Effector memory CD4-positive, alpha-beta T cell (primary cell): Measurements from ENCODE around the gene PPARGC1A.

Source experiments
- DNase-seq, 3 donors: peaks; one replicate each; pipeline ENCODE4 v3.0.0-alpha.2; 2020
- H3K27ac ChIP-seq: 2 replicates; pipeline ENCODE4 v1.7.0; 2013; ENCODE audit warnings: mild to moderate bottlenecking, low read length, moderate library complexity; ENCODE audit not compliant: insufficient read depth, poor library complexity, severe bottlenecking
- H3K27me3 ChIP-seq: replicated peaks from 2 replicates; pipeline ENCODE4 v1.7.0; 2013; ENCODE audit warnings: mild to moderate bottlenecking, low read length; ENCODE audit not compliant: insufficient read depth, control insufficient read depth, poor library complexity, severe bottlenecking
- H3K36me3 ChIP-seq: 2 replicates; pipeline ENCODE4 v1.7.0; 2013; ENCODE audit warnings: mild to moderate bottlenecking, low read length, moderate library complexity; ENCODE audit not compliant: control insufficient read depth, insufficient read depth
- H3K4me1 ChIP-seq: 2 replicates; pipeline ENCODE4 v1.7.0; 2013; ENCODE audit warnings: low read length, mild to moderate bottlenecking; ENCODE audit not compliant: control insufficient read depth, insufficient read depth, poor library complexity, severe bottlenecking
- H3K4me3 ChIP-seq: 2 replicates; pipeline ENCODE4 v1.7.0; 2013; ENCODE audit warnings: low read length, low read depth, mild to moderate bottlenecking; ENCODE audit not compliant: insufficient read depth, poor library complexity, severe bottlenecking
- H3K9me3 ChIP-seq: 2 replicates; pipeline ENCODE4 v1.7.0; 2013; ENCODE audit warnings: mild to moderate bottlenecking, low read length, moderate library complexity; ENCODE audit not compliant: control insufficient read depth
- total RNA-seq, 3 donors: gene quantifications; one replicate each; lab custom pipeline; 2026; lab: John Stamatoyannopoulos, UW

PPARGC1A gene, protein sequence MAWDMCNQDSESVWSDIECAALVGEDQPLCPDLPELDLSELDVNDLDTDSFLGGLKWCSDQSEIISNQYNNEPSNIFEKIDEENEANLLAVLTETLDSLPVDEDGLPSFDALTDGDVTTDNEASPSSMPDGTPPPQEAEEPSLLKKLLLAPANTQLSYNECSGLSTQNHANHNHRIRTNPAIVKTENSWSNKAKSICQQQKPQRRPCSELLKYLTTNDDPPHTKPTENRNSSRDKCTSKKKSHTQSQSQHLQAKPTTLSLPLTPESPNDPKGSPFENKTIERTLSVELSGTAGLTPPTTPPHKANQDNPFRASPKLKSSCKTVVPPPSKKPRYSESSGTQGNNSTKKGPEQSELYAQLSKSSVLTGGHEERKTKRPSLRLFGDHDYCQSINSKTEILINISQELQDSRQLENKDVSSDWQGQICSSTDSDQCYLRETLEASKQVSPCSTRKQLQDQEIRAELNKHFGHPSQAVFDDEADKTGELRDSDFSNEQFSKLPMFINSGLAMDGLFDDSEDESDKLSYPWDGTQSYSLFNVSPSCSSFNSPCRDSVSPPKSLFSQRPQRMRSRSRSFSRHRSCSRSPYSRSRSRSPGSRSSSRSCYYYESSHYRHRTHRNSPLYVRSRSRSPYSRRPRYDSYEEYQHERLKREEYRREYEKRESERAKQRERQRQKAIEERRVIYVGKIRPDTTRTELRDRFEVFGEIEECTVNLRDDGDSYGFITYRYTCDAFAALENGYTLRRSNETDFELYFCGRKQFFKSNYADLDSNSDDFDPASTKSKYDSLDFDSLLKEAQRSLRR
- total RNA-seq, result 0 reads per million in 3 donors

DNA sequence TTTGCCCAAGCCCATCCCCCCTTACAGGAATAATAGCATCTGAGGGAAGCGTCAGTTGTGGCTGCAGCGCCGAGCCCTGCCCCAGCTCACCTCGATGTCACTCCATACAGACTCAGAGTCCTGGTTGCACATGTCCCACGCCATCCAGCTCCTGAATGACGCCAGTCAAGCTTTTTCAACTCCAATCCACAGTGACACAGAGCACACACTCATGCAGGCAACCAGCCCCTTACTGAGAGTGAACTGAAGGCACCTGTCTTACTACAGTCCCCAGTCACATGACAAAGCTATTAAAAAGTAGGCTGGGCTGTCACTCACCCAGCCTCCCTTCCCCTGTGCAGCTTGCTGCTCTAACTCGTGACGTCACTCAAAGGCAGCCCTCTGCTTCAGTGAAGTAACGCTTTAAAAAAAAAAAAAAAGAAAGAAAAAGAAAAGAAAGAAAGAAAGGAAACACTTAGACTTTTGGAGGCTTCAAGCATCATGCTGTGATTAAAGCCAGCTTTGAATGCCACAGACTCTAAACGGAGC is at the start of gene PPARGC1A:
Gene PPARGC1A, minus strand, starts transcription at position 234 of the 528 bp plus-strand sequence. Its CDS starts 90 bp downstream, at position 144.
- Histone ChIP-seq H3K27me3 (no peaks in the 10 kb centered on the region), H3K9me3 (no peaks in the 10 kb centered on the region), H3K4me3 (no peak within 1 kb of the TSS), H3K36me3 (no peaks in the 10 kb centered on the region), H3K4me1 (peaks cover 2% of the 10 kb centered on the region), H3K27ac (no peak within 1 kb of the TSS)
- no peak for DNase-seq

DNA sequence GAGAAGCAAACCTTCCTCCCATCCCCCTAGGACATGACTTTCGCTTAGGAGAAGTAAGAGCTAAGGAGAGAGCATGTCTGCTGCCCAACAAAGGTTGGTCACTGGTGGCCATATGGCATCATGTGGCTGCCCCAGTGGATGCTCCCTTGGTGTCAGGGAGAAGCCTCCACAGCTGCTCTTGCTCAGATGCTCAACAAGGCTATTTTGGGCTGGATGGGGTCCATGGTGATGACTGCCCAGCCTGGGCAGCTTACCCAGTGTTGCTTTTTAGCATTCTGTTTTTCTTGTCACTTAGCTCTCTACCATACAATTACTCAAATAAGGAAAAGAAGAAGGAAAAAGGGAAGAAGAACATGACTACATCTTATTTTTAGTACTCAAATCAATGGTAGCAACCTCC is 48.9 kb upstream of the PPARGC1A start:
- no peak for DNase-seq
- H3K9me3 ChIP-seq, result no peaks in the 10 kb centered on the region
- no peaks in the 10 kb centered on the region for H3K27me3 ChIP-seq
- H3K4me1 ChIP-seq, result no peaks in the 10 kb centered on the region
- no peak overlapping the region for H3K4me3 ChIP-seq
- H3K27ac ChIP-seq, result no peak overlapping the region
- no peaks in the 10 kb centered on the region for H3K36me3 ChIP-seq

DNA sequence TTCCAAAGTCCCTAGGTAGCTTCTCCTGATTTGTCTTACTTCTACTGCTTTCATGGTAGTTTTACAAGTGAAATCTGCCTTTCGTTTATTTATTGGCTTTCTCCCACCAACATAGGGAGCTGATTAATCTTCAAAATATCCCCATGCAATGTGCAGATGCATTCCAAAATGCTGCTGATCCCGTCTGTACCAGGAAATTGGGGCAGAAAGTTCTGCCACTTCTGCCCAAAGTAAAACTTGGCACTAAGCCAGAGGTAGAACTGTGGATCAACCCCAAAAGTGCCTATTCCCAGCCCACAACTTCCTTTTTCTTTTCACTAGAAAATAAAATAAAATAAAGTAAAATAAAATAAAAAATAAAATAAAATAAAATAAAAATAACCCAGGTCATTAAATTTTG is 47.3 kb upstream of the PPARGC1A start:
- no peak overlapping the region for H3K27ac ChIP-seq

DNA sequence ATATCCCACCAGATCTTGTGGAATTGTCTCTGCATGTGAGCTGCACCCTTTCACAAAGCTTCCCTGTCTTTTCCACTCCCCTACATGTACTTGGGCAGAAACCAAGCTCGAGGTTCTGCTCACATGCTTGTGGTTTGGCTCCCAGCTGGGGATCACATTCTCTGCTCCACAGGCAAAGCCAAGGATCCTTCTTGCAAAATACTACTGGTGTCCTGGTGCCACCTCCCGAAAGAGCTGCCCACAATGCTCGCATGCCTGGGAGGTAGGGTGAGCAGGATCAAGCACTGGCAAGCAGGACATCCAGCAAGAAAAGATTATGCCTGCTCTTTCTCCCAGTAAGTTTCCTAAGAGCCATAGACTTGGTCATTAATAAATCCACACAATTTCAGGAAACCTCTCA is 45.1 kb upstream of the PPARGC1A start:
- Histone ChIP-seq H3K4me1 (no peaks in the 10 kb centered on the region), H3K4me3 (no peak overlapping the region)

More for the DNA sequence above, 47.3 kb upstream of the PPARGC1A start:
- Histone ChIP-seq H3K36me3 (no peaks in the 10 kb centered on the region), H3K9me3 (no peaks in the 10 kb centered on the region), H3K4me3 (no peak overlapping the region), H3K4me1 (no peaks in the 10 kb centered on the region), H3K27me3 (no peaks in the 10 kb centered on the region)
- DNase-seq, result no peak

DNA sequence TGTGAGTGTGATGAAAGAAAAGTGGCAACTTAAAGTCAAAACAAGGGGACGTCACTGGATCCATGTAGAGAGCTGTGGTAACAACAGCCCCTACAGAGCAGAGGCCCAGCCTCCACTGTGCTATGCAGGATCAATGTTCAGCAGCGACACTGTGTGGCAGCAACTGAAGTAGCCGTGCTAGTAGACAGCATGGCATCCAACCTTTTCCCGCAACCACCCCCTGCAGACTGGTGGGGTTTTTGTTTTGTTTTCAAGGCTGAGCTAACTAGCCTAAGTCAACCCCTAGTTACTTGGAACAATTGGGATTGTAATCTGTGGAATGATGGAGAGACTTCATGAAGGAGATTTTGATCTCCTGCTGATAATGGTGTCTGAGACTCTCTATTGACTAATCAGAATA is 44.4 kb upstream of the PPARGC1A start:
- Histone ChIP-seq H3K27ac (no peak overlapping the region), H3K4me3 (no peak overlapping the region), H3K36me3 (no peaks in the 10 kb centered on the region), H3K9me3 (no peaks in the 10 kb centered on the region), H3K27me3 (no peaks in the 10 kb centered on the region), H3K4me1 (no peaks in the 10 kb centered on the region)
- DNase-seq, result no peak

More for the DNA sequence above, 45.1 kb upstream of the PPARGC1A start:
- Histone ChIP-seq H3K9me3 (no peaks in the 10 kb centered on the region), H3K27me3 (no peaks in the 10 kb centered on the region), H3K36me3 (no peaks in the 10 kb centered on the region), H3K27ac (no peak overlapping the region)
- no peak for DNase-seq

DNA sequence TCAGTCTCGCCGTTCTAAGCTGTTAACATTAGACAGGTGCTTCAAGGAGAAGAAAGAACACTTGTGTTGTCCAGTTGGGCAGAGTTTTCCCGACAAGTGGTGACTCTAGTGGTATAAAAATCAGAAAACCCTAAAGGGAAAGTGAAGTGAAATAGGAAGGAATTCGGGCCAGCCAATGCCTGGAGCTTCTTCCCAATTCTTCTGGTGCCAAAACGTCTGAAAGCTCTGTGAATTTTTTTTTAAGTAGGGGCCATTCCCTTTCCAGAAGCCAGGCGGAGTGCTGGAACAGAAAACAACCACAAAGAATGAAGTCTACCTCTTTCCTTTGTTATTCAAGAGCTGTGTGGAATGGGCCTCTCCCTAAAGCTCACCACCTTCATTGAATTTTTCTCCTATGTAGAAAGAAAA is 43.1 kb upstream of the PPARGC1A start:
- Histone ChIP-seq H3K9me3 (no peaks in the 10 kb centered on the region), H3K36me3 (no peaks in the 10 kb centered on the region), H3K27ac (no peak overlapping the region), H3K4me3 (no peak overlapping the region), H3K27me3 (no peaks in the 10 kb centered on the region), H3K4me1 (no peaks in the 10 kb centered on the region)
- no peak for DNase-seq

DNA sequence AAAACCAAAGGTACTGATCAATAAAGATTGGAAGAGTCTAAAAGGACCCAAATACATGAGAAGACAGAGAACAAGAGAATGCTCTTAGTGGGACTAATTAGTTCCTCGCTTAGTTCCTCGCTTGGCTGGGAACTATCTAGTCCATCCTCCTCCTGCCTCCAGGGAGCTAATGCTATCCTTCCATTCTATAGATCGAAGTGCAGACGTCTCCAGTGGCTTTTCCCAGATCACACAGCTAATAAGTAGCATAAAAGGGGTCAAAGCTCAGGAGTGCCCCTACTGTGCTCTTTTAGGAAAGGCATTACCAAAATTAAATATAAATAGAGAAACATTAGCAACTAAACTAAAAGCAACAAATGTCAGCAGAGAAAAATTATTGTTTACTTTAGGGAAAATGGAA is 42.3 kb upstream of the PPARGC1A start:
- Histone ChIP-seq H3K9me3 (no peaks in the 10 kb centered on the region), H3K27me3 (no peaks in the 10 kb centered on the region), H3K4me1 (no peaks in the 10 kb centered on the region)

DNA sequence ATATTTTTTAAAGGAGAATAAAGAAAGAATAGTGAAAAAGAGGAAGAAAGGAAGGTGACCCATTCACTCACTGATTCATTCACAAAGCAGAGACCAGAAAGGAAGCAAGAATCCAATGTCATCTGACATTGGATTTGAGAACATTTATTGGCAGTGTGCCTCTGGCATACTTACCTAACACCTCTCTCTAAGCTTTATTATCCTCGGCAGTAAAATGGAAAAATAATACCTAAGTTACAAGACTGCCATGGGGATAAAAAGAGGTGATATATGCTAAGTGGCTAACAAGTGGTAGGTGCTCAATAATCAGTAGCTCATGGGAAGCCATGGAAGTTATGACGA is 41.6 kb upstream of the PPARGC1A start:
- no peaks in the 10 kb centered on the region for H3K9me3 ChIP-seq
- no peaks in the 10 kb centered on the region for H3K27me3 ChIP-seq
- no peak overlapping the region for H3K4me3 ChIP-seq
- no peak overlapping the region for H3K27ac ChIP-seq
- H3K4me1 ChIP-seq, result no peaks in the 10 kb centered on the region
- DNase-seq, result no peak
- H3K36me3 ChIP-seq, result no peaks in the 10 kb centered on the region

More for the DNA sequence above, 42.3 kb upstream of the PPARGC1A start:
- DNase-seq, result no peak
- H3K4me3 ChIP-seq, result no peak overlapping the region
- no peaks in the 10 kb centered on the region for H3K36me3 ChIP-seq
- no peak overlapping the region for H3K27ac ChIP-seq

DNA sequence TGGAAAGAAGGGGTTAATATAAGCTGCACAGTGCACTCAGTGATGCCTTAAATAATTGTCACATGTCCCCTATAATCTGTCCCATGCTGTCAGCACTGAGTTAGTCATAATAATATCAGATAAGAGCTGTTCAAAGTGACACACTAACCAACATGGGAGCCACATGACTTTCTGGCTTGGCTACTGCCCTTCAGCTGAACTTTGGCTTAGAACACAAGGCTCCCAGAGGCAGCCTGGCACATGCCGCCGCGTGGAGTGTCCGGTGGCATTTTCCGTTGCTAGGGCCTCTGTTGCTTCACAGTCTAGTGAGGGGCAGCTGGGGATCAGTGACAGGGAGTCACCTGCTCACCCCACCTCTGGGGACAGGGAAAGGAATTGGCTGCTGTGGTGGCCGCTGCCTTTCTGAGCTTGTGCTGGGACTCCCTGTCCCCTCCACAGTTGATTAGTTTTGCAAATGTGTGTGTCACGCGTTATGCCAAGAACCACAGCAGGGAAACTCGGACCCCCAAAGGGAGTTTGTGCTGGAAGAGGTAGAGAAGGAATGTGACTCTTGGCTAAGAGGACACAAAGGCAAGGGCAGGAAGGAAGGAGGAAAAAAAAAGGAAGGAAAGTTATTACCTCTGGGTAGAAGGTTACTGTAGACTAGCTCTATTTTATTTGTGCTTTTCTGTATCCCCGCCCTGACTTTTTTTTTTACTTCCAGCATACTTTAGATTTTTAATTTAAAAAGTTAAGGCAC is 41.1 kb upstream of the PPARGC1A start:
- Histone ChIP-seq H3K27me3 (no peaks in the 10 kb centered on the region), H3K4me3 (no peak overlapping the region), H3K27ac (no peak overlapping the region), H3K36me3 (no peaks in the 10 kb centered on the region), H3K4me1 (no peaks in the 10 kb centered on the region), H3K9me3 (no peaks in the 10 kb centered on the region)
- DNase-seq, result no peak
